Duodenal mucosa (tissue), 2 donors: Measurements from ENCODE around the gene ZNF664.
A peak's percentile ranks its signal among the peaks of the same experiment; 100 is the strongest.

Experiments used
- H3K27ac ChIP-seq: one replicate; pipeline ENCODE4 v1.7.0; 2013; ENCODE audit warnings: low read depth, low read length
- H3K27me3 ChIP-seq, 2 donors: one replicate each; pipeline ENCODE4 v1.7.0; 2013; ENCODE audit warnings: low read length in 2 of 2, control low read depth in 1 of 2; ENCODE audit not compliant: insufficient read depth in 2 of 2, control insufficient read depth in 1 of 2
- H3K36me3 ChIP-seq, 2 donors: one replicate each; pipeline ENCODE4 v1.7.0; 2013; ENCODE audit warnings: low read length in 2 of 2, control low read depth in 1 of 2; ENCODE audit not compliant: insufficient read depth in 2 of 2, control insufficient read depth in 1 of 2
- H3K4me1 ChIP-seq, 2 donors: one replicate each; pipeline ENCODE4 v1.7.0; 2013; ENCODE audit warnings: low read length in 2 of 2, control low read depth in 1 of 2; ENCODE audit not compliant: insufficient read depth in 2 of 2, control insufficient read depth in 1 of 2
- H3K4me3 ChIP-seq, 2 donors: one replicate each; pipeline ENCODE4 v1.7.0; 2013; ENCODE audit warnings: low read length in 2 of 2, low read depth in 1 of 2
- H3K9ac ChIP-seq, 2 donors: one replicate each; pipeline ENCODE4 v1.7.0; 2013; ENCODE audit warnings: low read length in 2 of 2, low read depth in 1 of 2
- H3K9me3 ChIP-seq, 2 donors: one replicate each; pipeline ENCODE4 v1.7.0; 2013; ENCODE audit warnings: low read length in 2 of 2, control low read depth in 1 of 2; ENCODE audit not compliant: control insufficient read depth in 1 of 2

ZNF664 gene

GRCh38 chr12:123987022-123987421 lies 14.0 kb downstream of the ZNF664 start:
- H3K27ac ChIP-seq, result no peak overlapping the region

GRCh38 chr12:123989168-123989567 lies 16.2 kb downstream of the ZNF664 start:
- Histone ChIP-seq H3K27me3 (no peaks in the 10 kb centered on the region), H3K4me3 (no peak overlapping the region), H3K36me3 (peaks cover 10 to 18% of the 10 kb centered on the region in 2 donors), H3K27ac (no peak overlapping the region), H3K4me1 (peaks cover 57 to 66% of the 10 kb centered on the region in 2 donors), H3K9me3 (no peaks in the 10 kb centered on the region), H3K9ac (no peak overlapping the region)

More at GRCh38 chr12:123987022-123987421, 14.0 kb downstream of the ZNF664 start:
- H3K9ac ChIP-seq, result no peak overlapping the region
- peaks cover 37 to 46% of the 10 kb centered on the region in 2 donors for H3K4me1 ChIP-seq
- peaks cover 6 to 21% of the 10 kb centered on the region in 2 donors for H3K36me3 ChIP-seq
- no peak overlapping the region for H3K4me3 ChIP-seq
- no peaks in the 10 kb centered on the region for H3K9me3 ChIP-seq
- H3K27me3 ChIP-seq, result no peaks in the 10 kb centered on the region

DNA sequence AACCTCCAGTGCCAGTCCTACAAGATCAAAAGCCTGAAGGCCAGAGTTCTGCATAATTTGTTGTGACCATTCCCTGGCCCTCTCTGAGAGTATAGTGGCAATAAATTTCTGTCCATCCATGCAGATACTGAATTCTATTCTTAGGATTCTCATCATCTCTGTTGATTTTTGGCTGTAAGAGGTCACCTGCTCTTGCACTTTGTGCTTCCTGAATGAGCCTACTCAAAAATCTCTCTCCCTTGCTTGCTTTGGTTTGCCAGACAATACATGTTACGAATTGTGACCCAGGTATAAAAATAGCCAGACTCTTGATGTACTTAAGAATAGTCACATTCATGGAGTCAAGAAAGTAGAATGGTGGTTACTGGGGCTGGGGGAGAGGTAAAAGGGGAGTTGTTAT lies 16.7 kb downstream of the ZNF664 start:
- Histone ChIP-seq H3K27ac (no peak overlapping the region), H3K9me3 (no peaks in the 10 kb centered on the region), H3K9ac (no peak overlapping the region), H3K4me3 (no peak overlapping the region), H3K4me1 (peaks cover 57 to 66% of the 10 kb centered on the region in 2 donors), H3K27me3 (no peaks in the 10 kb centered on the region), H3K36me3 (peaks cover 10 to 18% of the 10 kb centered on the region in 2 donors)

GRCh38 chr12:123990511-123990910 lies 17.5 kb downstream of the ZNF664 start:
- peaks cover 57 to 74% of the 10 kb centered on the region in 2 donors for H3K4me1 ChIP-seq
- H3K9me3 ChIP-seq, result no peaks in the 10 kb centered on the region
- H3K4me3 ChIP-seq, result peak overlapping the region in 1 of 2 donors; percentile 28
- peak overlapping the region in 1 of 2 donors; percentile 26 for H3K9ac ChIP-seq
- H3K36me3 ChIP-seq, result peaks cover 10 to 24% of the 10 kb centered on the region in 2 donors
- H3K27me3 ChIP-seq, result no peaks in the 10 kb centered on the region
- no peak overlapping the region for H3K27ac ChIP-seq

DNA sequence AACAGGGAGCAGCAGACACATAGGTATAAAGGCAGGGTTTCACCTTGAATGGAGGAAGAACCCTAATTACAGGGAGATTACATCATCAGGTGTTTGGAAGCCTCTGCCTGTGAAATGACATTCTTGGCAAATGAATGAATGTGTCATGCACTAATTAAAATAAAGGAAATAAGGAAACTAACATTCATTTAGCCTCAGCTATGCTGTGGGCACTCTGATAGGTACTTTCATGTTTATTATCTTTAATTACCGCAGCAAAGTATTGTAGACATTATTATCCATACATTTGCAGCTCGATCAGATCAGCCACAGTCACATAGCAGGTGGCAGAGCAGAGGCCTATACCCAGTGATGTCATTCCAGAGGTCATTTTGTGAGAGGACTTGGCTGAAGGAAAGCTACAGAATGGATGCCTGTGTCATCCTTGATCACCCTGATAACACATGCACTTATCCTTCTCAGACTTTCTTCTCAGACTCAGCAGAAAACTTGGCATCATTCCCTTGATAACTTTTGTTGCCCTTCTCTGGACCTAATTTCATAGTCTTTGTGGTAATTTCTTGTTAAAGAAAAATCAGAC lies 18.4 kb downstream of the ZNF664 start:
- H3K27ac ChIP-seq, result no peak overlapping the region
- no peak overlapping the region for H3K9ac ChIP-seq
- H3K36me3 ChIP-seq, result peaks cover 14 to 32% of the 10 kb centered on the region in 2 donors

GRCh38 chr12:123992118-123992825 lies 19.3 kb downstream of the ZNF664 start:
- Histone ChIP-seq H3K4me1 (peaks cover 54 to 67% of the 10 kb centered on the region in 2 donors), H3K9ac (no peak overlapping the region), H3K9me3 (no peaks in the 10 kb centered on the region), H3K4me3 (peak overlapping the region in 1 of 2 donors; percentile 6), H3K36me3 (peaks cover 14 to 38% of the 10 kb centered on the region in 2 donors), H3K27me3 (no peaks in the 10 kb centered on the region), H3K27ac (no peak overlapping the region)

More for the DNA sequence above, 18.4 kb downstream of the ZNF664 start:
- H3K9me3 ChIP-seq, result no peaks in the 10 kb centered on the region
- peak overlapping the region in 1 of 2 donors; percentile 6 for H3K4me3 ChIP-seq
- peaks cover 62 to 75% of the 10 kb centered on the region in 2 donors for H3K4me1 ChIP-seq
- H3K27me3 ChIP-seq, result no peaks in the 10 kb centered on the region

DNA sequence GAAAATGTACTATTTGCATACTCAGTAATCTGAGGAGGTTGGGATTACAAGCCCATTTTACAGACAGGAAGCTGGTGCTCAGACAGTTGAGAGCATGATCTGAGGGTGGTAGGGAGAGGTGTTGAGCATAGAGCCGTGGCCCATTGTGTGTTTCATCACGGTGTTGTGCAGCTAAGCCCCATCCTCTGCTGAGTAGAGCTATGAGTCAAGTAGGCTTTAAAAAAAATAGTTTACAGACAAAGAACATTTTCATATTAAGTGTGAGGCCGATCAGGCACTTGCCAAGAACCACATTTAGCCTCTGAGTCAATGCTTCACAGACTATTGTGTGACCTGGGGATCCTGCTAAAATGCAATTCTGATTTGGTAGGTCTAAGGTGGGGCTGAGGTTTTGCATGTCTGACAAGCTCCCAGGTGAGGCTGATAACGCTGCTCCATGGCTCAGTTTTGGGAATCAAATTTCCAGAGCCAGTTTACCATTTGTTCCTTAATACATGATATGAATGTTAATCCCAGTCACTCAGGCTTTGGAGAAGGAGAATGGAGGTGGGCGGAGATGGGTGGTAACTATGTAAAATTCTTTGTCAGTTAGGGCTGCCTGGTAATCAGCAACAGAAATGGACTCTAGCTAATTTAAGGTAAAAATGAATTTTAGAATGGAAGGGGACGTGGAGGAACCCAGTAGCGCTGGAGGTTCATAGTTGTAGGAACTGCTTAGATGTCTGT lies 22.2 kb downstream of the ZNF664 start:
- no peak overlapping the region for H3K27ac ChIP-seq
- peaks cover 24 to 44% of the 10 kb centered on the region in 2 donors for H3K36me3 ChIP-seq
- no peaks in the 10 kb centered on the region for H3K9me3 ChIP-seq
- no peak overlapping the region for H3K9ac ChIP-seq
- H3K4me3 ChIP-seq, result no peak overlapping the region
- peaks cover 43 to 52% of the 10 kb centered on the region in 2 donors for H3K4me1 ChIP-seq
- no peaks in the 10 kb centered on the region for H3K27me3 ChIP-seq

- Histone ChIP-seq H3K4me1 (peaks cover 30 to 40% of the 10 kb centered on the region in 2 donors), H3K4me3 (no peak overlapping the region), H3K9ac (no peak overlapping the region), H3K27me3 (no peaks in the 10 kb centered on the region), H3K27ac (no peak overlapping the region), H3K36me3 (peaks cover 31 to 53% of the 10 kb centered on the region in 2 donors), H3K9me3 (no peaks in the 10 kb centered on the region)
These were observed 23.6 kb downstream of the ZNF664 start for GRCh38 chr12:123996581-123996980.

DNA sequence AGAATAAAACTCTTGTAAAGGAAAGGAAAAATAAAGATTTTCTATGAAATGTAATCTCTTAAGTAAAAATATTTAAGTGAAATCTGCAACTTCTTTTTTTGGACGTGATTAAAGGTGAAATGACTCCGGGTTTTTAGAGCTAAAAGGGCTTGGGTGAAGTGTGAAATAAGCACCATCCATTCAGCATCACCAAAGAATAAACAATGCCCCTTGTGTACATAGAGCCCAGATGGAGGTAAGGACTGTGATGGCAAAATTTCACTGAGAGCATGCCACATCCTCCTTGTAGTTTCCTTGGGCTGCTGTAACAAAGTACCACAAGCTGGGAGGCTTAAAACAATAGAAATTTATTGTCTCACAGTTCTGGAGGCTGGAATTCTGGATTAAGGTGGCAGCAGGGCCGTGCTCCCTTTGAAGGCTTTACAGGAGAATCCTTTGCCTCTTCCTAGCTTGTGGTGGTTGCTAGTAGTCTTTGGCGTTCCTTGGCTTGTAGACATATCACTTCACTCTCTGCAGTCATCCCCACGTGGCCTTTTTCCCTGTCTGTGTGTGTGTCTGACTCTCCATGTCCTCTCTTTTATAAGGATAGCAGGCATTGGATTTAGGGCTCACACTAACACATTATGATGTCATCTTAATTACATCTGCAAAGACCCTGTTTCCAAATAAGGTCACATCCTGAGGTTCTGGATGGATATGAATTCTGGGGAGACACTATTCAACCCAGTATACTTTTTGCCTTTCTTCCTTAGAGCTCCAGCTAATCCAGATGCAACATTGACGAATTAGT lies 24.2 kb downstream of the ZNF664 start:
- Histone ChIP-seq H3K36me3 (peaks cover 32 to 59% of the 10 kb centered on the region in 2 donors), H3K27me3 (no peaks in the 10 kb centered on the region), H3K9me3 (no peaks in the 10 kb centered on the region), H3K27ac (no peak overlapping the region), H3K4me1 (peaks cover 24 to 34% of the 10 kb centered on the region in 2 donors), H3K9ac (no peak overlapping the region), H3K4me3 (no peak overlapping the region)
